ENCODE results near the gene ASB6. TPM values are rescaled to one million over a fixed set of nuclear protein-coding genes. Genes with fewer than 3 reads are reported as not detected.

The ASB6 gene
- total RNA-seq (2014; rRNA removed; shearing (Covaris generic)) = 17.5 and 21.4 TPM in 2 replicates
- 18.9 and 19.0 TPM in 2 replicates for total RNA-seq (2022)
- Bru-seq, nascent RNA = percentile 60 among the genes with signal in this experiment
- percentile 61 among the genes with signal in this experiment for BruChase-seq, experiment 1, labeled RNA remaining after a 6-hour chase
- BruChase-seq, experiment 2, labeled RNA remaining after a 2-hour chase = percentile 83 among the genes with signal in this experiment
- long read RNA-seq, transcript ASB6-201 (6 exons, 2,330 nt) = major isoform, 50 of 74 reads
- long read RNA-seq, partial matches to known transcripts = 12 of 74 reads
- long read RNA-seq, other reads (novel, unspliced or antisense) = 12 of 74 reads

GRCh38 chr9:129641750-129642585, at the start of gene ASB6:
ASB6 (minus strand) TSS chr9:129642151; CDS start chr9:129641999, 152 bp downstream.
- peak within 1 kb of the TSS; percentile 81 for H3K4me2 ChIP-seq (ENCODE audit: low read length)
- ChIA-PET CTCF (ENCODE audit: unreplicated experiment) (no interaction called here), POLR2A (no interaction called here)
- H3K27ac ChIP-seq (ENCODE audit: low read depth, low read length, poor library complexity, severe bottlenecking) = peak within 1 kb of the TSS; percentile 9
- peak; percentile 93 for DNase-seq (ENCODE audit: low spot score)
- peak within 1 kb of the TSS; percentile 85 for H2AFZ ChIP-seq (ENCODE audit: low read length)
- peak within 1 kb of the TSS; percentile 97 for H3K4me3 ChIP-seq (ENCODE audit: low read depth, low read length, poor library complexity, severe bottlenecking)
- TF ChIP-seq CTCF (conservative IDR thresholded peaks at IDR 0.05; ENCODE audit: low read length) (peak; percentile 97), EZH2phosphoT487 (IDR thresholded peaks at IDR 0.05; ENCODE audit: borderline replicate concordance, low read depth, low read length) (no peak)
- no TSS peak for BruUV-seq (replicated peaks)
- no peaks in the 10 kb centered on the region for H4K20me1 ChIP-seq (ENCODE audit: insufficient read depth, low read length)
- no peaks in the 10 kb centered on the region for H3K9me3 ChIP-seq (ENCODE audit: low read length)
- peaks cover 12% of the 10 kb centered on the region for H3K79me2 ChIP-seq (ENCODE audit: insufficient read depth, low read depth, low read length)
- H3K36me3 ChIP-seq (ENCODE audit: insufficient read depth, low read length) = peaks cover 27% of the 10 kb centered on the region
- intact Hi-C loops (cut with micrococcal nuclease; ENCODE audit: unreplicated experiment) = loop anchor here (2.0 to 5.0 kb wide), 2 partner anchors 95 to 143 kb away; no protein-coding TSS in a partner anchor
- H3K9me2 ChIP-seq (ENCODE audit: insufficient read depth, low read length) = no peaks in the 10 kb centered on the region
- peaks cover 11% of the 10 kb centered on the region for H3K4me1 ChIP-seq (ENCODE audit: insufficient read depth, low read length, poor library complexity, severe bottlenecking)

- no peak overlapping the region for H3K27ac ChIP-seq (ENCODE audit: low read depth, low read length, poor library complexity, severe bottlenecking)
- no peaks in the 10 kb centered on the region for H3K36me3 ChIP-seq (ENCODE audit: insufficient read depth, low read length)
- intact Hi-C loops (cut with micrococcal nuclease; ENCODE audit: unreplicated experiment) = no loop called here
- no peak for DNase-seq (ENCODE audit: low spot score)
- BruUV-seq (replicated peaks) = no TSS peak
- H3K79me2 ChIP-seq (ENCODE audit: insufficient read depth, low read depth, low read length) = no peaks in the 10 kb centered on the region
- CTCF ChIA-PET (ENCODE audit: unreplicated experiment) = no interaction called here
- no peak overlapping the region for H2AFZ ChIP-seq (ENCODE audit: low read length)
- POLR2A ChIA-PET = no interaction called here
- no peaks in the 10 kb centered on the region for H3K9me3 ChIP-seq (ENCODE audit: low read length)
- TF ChIP-seq CTCF (conservative IDR thresholded peaks at IDR 0.05; ENCODE audit: low read length) (no peak), EZH2phosphoT487 (IDR thresholded peaks at IDR 0.05; ENCODE audit: borderline replicate concordance, low read depth, low read length) (no peak)
- H3K4me1 ChIP-seq (ENCODE audit: insufficient read depth, low read length, poor library complexity, severe bottlenecking) = no peaks in the 10 kb centered on the region
- H4K20me1 ChIP-seq (ENCODE audit: insufficient read depth, low read length) = no peaks in the 10 kb centered on the region
- no peak overlapping the region for H3K4me2 ChIP-seq (ENCODE audit: low read length)
- no peak overlapping the region for H3K4me3 ChIP-seq (ENCODE audit: low read depth, low read length, poor library complexity, severe bottlenecking)
- no peaks in the 10 kb centered on the region for H3K9me2 ChIP-seq (ENCODE audit: insufficient read depth, low read length)
Measured at GRCh38 chr9:129688285-129689043, 46.5 kb upstream of the ASB6 start.
